Measurements from ENCODE around the gene PLEKHN1.
A peak's percentile ranks its signal among the peaks of the same experiment; 100 is the strongest.

PLEKHN1 gene

GRCh38 chr1:936348-937264 lies 29.7 kb upstream of the PLEKHN1 start:
- no peak for DNase-seq (ENCODE audit: extremely low read depth, low read depth)
- no peak for TF ChIP-seq CTCF (IDR thresholded peaks at IDR 0.05; ENCODE audit: low read depth, low read length)

- TF ChIP-seq CTCF (IDR thresholded peaks at IDR 0.05; ENCODE audit: low read depth, low read length), result no peak
- DNase-seq (ENCODE audit: extremely low read depth, low read depth), result no peak
Observed at GRCh38 chr1:937521-937920, 28.8 kb upstream of the PLEKHN1 start.

- TF ChIP-seq CTCF (IDR thresholded peaks at IDR 0.05; ENCODE audit: low read depth, low read length), result peak; percentile 56
- no peak for DNase-seq (ENCODE audit: extremely low read depth, low read depth)
Observed at GRCh38 chr1:938088-938683, 28.1 kb upstream of the PLEKHN1 start.

GRCh38 chr1:938711-939489 lies 27.4 kb upstream of the PLEKHN1 start:
- TF ChIP-seq CTCF (IDR thresholded peaks at IDR 0.05; ENCODE audit: low read depth, low read length), result no peak
- no peak for DNase-seq (ENCODE audit: extremely low read depth, low read depth)

DNA sequence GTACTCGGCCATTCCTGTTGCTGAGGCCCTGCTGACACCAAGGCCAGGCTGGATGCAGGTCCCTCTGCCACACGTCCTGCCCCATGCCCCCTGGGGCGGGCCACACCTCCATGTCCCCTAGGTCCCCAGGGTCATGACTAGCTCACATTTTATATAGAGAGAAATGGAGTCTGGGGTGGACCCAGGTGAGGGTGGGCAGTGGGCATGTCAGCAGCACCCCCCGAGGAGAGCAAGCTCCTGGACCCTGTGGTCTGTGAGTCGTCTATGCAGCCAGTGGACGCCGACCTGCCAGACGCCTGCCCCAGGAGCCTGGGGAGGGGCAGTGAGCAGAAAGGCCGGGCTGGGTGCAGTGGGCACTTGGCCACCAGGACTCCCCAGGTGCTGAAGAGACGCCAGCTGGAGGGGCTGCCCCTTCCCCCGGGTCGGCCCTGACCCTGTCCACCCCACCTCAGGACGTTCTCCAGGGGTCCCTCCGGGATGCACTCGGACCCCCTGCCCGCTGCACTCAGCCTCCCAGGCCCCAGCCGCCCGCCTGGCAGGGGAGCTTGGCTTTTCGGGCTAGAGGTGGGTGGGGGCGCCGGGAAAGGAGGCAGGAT lies 26.7 kb upstream of the PLEKHN1 start:
- no peak for TF ChIP-seq CTCF (IDR thresholded peaks at IDR 0.05; ENCODE audit: low read depth, low read length)
- no peak for DNase-seq (ENCODE audit: extremely low read depth, low read depth)

- TF ChIP-seq CTCF (IDR thresholded peaks at IDR 0.05; ENCODE audit: low read depth, low read length), result no peak
- peak; percentile 47 for DNase-seq (ENCODE audit: extremely low read depth, low read depth)
Observed at GRCh38 chr1:940107-941014, 25.9 kb upstream of the PLEKHN1 start.
